Omental fat pad (tissue), 4 donors: ENCODE data around the gene NR5A1. TPM values are rescaled to one million over a fixed set of nuclear protein-coding genes. Genes with fewer than 3 reads are reported as not detected.

ENCODE experiments used
- ATAC-seq: fragments of 150-250 bp; one replicate; pipeline ENCODE4 v1.9.1; 2016; ENCODE audit warnings: mild to moderate bottlenecking, moderate library complexity; ENCODE audit not compliant: low FRiP score
- DNase-seq: peaks from one replicate; pipeline ENCODE4 v3.0.0-alpha.2; 2019; ENCODE audit warnings: low spot score
- total RNA-seq, 4 donors: library from RNA; depleted of rRNA; stranded (reverse); fragments of >200 nt; gene quantifications; one replicate each; pipeline ENCODE4 v1.1.0, GENCODE V29; 2016
- TF ChIP-seq, protein P1 (sequence below), 3 donors: fragments of 450-650 bp; IDR thresholded peaks; one replicate each; pipeline ENCODE4 v1.5.1; 2016 to 2017; ENCODE audit warnings: antibody characterized with exemption in 3 of 3, mild to moderate bottlenecking in 3 of 3, moderate library complexity in 2 of 3

NR5A1 gene
- total RNA-seq, 4 donors from 2014 or later: not detected

- ATAC-seq (no peak), DNase-seq (no peak)
- TF ChIP-seq, protein P1, sequence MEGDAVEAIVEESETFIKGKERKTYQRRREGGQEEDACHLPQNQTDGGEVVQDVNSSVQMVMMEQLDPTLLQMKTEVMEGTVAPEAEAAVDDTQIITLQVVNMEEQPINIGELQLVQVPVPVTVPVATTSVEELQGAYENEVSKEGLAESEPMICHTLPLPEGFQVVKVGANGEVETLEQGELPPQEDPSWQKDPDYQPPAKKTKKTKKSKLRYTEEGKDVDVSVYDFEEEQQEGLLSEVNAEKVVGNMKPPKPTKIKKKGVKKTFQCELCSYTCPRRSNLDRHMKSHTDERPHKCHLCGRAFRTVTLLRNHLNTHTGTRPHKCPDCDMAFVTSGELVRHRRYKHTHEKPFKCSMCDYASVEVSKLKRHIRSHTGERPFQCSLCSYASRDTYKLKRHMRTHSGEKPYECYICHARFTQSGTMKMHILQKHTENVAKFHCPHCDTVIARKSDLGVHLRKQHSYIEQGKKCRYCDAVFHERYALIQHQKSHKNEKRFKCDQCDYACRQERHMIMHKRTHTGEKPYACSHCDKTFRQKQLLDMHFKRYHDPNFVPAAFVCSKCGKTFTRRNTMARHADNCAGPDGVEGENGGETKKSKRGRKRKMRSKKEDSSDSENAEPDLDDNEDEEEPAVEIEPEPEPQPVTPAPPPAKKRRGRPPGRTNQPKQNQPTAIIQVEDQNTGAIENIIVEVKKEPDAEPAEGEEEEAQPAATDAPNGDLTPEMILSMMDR (IDR thresholded peaks at IDR 0.05): no peak
These were observed 29.4 kb downstream of the NR5A1 start for GRCh38 chr9:124477648-124478285.

- ATAC-seq: no peak
- TF ChIP-seq, protein P1 (IDR thresholded peaks at IDR 0.05): no peak
- no peak for DNase-seq
These were observed 30.0 kb downstream of the NR5A1 start for GRCh38 chr9:124477211-124477647.

DNA sequence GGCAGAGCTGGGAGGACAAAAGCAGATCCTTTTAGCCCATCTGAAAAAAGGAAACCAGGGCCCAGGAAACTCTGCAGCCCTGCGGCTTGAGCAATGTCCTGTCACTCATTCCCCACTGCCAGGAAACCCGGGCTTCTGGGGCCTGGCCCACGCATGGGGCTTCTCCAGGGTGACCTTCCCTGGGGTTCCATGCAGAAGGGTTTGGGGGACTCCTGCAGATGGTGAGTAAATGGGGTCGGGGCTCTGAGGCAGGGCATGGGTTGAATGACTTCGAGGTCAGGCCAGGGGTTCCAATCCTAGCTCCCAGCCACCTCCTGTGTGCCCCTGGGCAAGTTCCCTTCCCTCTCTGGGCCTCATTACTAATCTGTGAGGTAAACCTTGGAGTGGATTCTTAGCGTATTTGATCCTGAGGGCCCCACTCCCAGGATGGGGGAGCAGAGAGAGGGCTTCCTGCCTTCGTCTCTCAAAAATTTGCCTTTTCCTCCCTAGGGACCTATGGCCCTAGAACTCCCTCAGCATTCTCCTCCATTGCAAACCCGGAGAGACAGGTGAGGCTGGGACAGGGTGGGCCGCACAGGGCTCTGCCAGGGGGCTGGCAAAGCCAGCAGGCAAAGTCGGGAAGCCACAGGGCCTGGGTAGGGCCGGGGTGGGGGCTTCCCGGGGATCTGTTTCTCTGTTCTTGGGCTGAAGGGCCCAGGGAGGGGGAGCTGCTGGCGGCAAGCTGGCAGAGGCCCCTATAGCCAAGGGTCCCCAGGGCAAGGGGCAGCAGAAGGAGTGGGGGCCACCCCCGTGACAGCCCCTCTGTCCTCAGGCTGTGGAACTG, 31.1 kb downstream of the NR5A1 start:
- no peak for ATAC-seq
- DNase-seq: no peak
- TF ChIP-seq, protein P1 (IDR thresholded peaks at IDR 0.05): no peak

DNA sequence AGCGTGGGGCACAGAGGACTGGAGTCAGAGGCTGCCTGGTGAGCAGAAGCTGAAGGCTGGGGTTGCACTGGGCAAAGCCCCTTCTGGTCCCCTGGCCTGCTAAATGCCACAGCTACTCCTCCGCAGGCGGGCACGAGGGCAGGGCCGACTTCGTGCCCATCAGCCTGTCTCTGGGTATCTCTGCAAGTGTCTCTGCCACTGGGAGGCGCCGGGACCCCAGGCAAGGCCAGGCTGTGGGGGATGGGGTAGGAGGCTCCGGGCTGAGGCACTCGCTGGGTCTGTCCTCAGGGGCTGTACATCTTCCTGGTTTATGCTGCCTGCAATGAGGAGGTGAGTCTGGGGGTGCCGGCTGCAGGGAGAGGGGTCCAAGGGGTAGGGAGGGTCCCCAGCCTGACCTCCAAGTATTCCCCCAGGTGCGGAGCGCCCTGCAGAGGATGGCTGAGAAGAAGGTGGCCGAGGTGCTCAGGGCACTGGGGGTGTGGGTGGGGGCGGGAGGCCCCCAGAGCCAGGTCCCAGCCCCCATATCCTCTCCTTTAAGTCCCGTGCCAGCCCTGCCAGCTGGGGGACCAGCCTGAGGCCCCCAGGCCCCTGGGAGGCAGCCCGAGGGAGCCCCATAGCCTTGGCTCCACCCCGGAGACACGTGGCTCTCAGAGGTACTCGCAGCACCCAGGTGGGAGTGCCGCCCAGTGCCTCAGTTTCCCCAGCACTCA, 31.9 kb downstream of the NR5A1 start:
- ATAC-seq: no peak
- TF ChIP-seq, protein P1 (IDR thresholded peaks at IDR 0.05): no peak
- no peak for DNase-seq

- TF ChIP-seq, protein P1 (IDR thresholded peaks at IDR 0.05): no peak
- no peak for DNase-seq
- no peak for ATAC-seq
These were observed 33.0 kb downstream of the NR5A1 start for GRCh38 chr9:124474151-124474550.

GRCh38 chr9:124473310-124473709, 33.9 kb downstream of the NR5A1 start:
- TF ChIP-seq, protein P1 (IDR thresholded peaks at IDR 0.05): no peak
- ATAC-seq (no peak), DNase-seq (no peak)
